Stomach (tissue), 4 donors: ENCODE measurements around the gene SH3D21.

Experiments used
- CTCF ChIP-seq, 7 experiments: fragments of 450-650 bp in 4 of 7; fragments of 200-600 bp in 3 of 7; sonication (generic) in 3 of 7; IDR thresholded peaks; one replicate each; pipeline ENCODE4 v1.5.1; 2016 to 2019; ENCODE audit warnings: antibody characterized with exemption in 7 of 7, control low read depth in 2 of 7, mild to moderate bottlenecking in 1 of 7
- POLR2AphosphoS5 ChIP-seq, 3 donors: sonication (generic); formaldehyde crosslinking; IDR thresholded peaks; one replicate each; pipeline ENCODE4 v1.6.1; 2016; ENCODE audit warnings: antibody characterized with exemption in 3 of 3

GRCh38 chr1:36309397-36309796 is 3.2 kb downstream of the SH3D21 start:
- TF ChIP-seq CTCF (IDR thresholded peaks at IDR 0.05) (no peak), POLR2AphosphoS5 (IDR thresholded peaks at IDR 0.05) (no peak)
